Stimulated activated CD8-positive, alpha-beta memory T cell treated with anti-CD3 and anti-CD28 coated beads, Interleukin-12 subunit alpha, Interleukin-12 subunit beta, amount 100 ng/mL, for 1 hour (primary cell): ENCODE results near the gene MGMT.

Source experiments
- DNase-seq: peaks from one replicate; pipeline ENCODE4 v3.0.0-alpha.2; 2020; ENCODE audit warnings: low read depth

Gene MGMT

DNA sequence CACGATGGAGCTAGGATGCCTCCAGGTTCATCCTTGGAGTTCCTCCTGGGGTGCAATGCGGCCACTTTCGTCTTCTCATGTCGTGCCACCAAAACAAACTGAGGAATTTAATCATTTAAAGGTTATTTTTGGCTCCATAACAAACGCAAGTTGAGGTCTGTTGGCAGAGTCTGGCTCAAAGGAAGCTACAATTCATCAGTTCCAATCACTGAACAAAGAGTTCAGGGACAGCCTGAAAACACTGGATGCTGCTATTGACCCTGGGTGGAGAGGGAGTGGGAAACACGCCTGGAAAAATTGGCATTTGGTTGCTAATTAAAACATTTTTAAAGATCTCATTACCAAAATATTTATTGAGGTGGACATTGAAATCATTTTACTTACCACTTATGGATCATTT lies 11.4 kb upstream of the MGMT start:
- DNase-seq: no peak

DNA sequence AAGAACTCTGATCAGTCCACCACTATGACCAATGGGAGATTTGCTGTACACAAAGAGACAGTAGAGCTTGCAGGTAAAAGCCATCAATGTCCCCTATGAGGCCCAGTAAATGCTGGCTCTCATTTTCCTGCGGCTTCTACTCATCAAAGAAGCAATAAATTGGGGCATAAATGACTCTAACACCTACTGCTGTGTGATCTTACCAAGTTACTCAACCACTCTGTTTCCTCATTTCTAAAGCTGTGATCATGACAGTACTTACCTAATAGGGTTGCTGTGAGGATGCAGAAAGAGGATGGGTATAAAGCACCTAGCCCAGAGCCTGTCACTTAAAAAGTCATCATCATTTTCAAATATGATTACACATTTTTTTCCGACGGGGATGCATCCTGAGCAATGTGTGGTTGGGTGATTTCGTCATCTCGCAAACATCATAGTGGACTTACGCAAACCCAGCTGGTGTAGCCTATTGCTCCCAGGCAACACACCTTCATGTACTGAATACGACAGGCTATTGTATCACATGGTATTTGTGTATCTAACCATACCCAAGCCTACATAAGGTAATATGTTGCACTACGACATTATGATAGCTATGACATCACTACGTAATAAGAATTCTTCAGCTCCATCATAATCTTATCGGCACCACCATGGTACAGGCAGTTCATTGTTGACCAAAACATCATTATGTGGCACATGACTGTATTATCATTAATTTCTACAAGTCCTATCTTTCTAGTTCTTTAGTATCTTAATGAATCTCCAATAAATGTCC lies 7.1 kb upstream of the MGMT start:
- DNase-seq: no peak

DNA sequence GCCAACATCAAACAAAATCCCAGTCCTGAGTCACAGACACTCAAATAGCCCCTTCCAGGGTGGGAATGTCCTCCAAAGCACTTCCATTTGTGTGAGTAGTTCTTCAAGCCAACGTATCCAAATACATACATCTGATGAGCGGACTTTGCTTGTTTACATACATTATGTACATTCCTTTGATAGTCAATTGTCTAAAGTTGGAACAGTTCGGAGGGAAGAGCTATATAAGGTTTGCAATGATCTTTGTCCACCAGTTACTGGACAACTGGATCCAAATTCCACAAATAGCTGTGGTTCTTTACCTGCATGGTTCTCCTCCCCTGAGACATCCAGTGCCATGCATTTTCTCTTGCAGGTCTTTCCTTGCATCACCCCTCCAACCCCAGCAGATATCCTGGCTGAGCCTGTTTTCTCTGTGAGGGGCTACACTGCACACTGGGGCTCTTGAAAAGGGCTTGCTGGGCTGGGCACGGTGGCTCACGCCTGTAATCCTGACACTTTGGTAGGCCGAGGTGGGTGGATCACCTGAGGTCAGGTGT lies 4.7 kb upstream of the MGMT start:
- no peak for DNase-seq

DNA sequence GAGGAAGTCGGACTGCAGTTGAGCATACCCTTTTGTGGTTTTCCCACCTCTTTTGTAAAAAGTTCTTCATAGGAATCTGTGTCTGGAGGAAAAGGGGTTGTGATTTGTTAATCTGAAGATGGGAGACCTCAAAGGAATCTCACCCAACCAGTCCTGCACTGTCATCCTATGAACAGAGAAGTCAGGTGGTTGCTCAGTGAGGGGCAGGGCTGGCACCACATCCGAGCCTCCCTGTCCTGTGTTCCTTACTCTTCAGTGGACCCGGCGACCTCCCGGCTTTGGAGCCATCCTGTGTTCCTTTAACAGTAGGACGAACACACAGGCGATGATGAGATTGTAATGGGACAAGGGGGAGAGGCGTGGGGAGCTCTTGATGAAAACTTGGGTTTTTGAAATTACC lies 2.8 kb upstream of the MGMT start:
- no peak for DNase-seq

DNA sequence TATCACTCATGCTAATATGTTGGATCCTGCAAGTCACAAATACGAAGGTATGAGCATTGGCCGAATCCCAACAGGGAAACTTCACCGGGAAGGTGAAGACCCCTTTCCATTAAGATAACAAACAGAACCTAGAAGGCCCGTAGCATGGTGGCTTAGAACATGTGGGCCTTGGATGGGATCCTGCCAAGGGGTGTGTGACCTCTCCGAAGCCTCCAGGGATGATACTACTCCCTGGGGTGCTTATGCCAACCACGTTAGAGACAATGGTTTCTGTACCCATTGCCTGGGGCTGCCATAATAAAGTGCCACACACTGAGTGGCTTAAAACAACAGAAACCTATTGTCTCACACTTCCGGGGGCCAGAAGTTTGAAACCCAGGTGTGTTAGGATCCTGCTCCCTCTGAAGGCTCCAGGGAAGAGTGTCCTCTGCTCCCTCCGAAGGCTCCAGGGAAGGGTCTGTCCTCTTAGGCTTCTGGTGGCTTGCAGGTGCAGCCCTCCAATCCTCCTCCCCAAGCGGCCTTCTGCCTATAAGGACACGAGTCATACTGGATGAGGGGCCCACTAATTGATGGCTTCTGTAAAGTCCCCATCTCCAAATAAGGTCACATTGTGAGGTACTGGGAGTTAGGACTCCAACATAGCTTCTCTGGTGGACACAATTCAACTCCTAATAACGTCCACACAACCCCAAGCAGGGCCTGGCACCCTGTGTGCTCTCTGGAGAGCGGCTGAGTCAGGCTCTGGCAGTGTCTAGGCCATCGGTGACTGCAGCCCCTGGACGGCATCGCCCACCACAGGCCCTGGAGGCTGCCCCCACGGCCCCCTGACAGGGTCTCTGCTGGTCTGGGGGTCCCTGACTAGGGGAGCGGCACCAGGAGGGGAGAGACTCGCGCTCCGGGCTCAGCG lies 992 bp upstream of the MGMT start:
- DNase-seq: no peak

DNA sequence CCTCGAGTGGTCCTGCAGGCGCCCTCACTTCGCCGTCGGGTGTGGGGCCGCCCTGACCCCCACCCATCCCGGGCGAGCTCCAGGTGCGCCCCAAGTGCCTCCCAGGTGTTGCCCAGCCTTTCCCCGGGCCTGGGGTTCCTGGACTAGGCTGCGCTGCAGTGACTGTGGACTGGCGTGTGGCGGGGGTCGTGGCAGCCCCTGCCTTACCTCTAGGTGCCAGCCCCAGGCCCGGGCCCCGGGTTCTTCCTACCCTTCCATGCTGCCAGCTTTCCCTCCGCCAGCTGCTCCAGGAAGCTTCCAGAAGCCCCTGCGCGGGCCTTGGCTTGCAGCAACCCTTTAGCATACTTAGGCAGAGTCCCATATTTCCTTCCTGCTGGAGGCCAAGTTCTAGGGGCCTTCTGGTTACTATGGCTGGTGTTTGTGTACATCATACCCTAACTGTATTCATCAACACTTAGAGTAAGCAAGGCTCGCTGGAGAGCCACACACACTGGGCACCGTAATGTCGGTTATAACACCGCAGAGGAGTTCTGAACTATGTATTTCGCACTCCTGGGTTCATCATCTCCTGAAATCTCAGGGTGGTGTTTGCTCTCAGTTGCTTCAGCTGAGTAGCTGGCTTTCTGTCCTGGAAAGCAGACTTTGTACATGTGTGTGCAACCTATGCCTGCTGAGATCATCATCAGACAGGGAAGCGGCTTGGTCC lies 471 bp downstream of the MGMT start:
- DNase-seq: no peak

DNA sequence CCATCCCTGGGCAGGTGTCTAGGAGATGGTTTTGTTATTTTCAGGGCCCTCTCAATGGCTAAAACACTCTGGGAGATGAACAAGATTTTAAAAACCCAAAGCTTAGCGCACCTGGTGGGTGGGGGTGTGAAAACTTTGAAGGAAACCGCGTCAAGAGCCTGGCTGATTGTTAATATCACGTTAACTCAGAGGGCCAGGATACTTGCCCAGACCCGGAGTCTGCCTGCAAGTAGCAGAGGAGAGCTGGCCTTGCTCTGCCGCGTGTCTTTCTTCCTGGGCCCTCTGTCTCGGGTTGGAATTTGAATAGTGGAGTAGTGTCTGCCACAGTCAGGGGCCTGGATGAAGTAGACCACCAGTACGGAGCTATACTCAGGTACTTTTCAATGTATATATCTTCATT lies 1.1 kb downstream of the MGMT start:
- DNase-seq: no peak

DNA sequence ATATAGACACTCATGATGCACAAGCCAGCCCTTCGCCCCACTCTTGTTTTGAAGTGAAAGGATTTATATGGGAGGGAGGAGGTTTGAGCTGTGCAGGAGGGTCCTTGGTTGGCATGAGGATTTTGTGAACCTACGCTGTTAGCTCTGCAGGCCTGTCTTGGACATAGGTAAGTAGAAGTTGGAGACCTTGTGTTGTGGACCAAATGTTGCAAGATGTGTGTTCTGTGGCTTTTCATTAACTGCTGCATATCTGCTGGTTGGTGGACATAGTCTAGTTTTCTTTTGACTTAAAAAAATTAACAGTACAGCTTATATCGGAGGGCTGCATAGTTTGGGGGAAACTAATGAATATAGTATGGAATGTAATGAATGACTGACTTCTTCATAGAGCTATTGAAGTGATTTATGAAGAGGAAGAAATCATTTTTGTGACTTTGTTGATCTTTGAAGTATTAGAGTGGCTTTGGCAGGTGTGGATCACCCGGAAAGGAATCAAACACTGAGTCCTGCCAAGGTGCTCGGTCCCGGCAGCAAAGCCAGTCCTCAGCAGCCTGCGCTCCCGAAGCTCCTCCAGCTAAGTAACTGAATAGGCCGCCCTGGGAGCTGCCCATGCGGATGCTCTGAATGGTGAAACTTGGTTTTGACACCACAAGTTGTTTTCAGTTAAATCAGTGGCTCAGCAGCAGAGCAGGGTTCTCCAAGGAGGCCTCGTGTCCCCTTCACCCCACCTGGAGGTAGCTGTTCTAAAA lies 3.2 kb downstream of the MGMT start:
- DNase-seq: no peak

DNA sequence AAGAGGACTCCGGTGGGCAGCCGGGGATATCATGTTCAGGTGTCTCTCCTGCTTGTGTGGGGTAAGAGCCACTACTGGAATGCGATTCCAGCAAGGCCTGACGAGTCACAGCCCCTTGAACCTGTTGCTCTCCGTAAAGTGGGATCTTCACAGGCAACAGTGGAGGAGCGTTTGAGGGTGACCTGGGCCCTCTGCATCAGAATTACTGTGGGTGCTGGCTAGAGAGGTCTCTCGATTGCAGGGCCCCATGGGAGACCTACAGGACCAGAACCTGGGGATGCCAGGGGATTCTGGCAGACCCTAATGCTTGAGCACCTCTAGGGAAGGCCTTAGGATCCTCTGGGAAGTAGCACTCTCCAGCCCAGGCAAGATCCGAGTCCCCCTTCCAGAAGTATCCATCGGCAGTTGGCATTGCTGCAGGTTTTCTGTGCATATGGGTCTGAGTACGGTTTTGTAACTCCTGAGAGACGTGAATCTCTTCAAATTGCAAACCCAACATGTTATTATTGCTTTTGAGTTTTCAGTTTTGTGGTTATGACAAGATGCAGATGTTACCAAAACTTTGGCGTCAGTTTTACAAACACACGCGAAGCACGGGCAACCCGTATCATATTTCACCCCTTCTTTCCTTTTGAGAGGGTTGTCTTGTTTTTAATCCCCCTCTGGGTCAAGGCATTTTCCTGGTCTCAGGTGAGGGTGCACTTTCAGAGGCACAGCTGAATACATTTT lies 4.6 kb downstream of the MGMT start:
- DNase-seq: no peak

DNA sequence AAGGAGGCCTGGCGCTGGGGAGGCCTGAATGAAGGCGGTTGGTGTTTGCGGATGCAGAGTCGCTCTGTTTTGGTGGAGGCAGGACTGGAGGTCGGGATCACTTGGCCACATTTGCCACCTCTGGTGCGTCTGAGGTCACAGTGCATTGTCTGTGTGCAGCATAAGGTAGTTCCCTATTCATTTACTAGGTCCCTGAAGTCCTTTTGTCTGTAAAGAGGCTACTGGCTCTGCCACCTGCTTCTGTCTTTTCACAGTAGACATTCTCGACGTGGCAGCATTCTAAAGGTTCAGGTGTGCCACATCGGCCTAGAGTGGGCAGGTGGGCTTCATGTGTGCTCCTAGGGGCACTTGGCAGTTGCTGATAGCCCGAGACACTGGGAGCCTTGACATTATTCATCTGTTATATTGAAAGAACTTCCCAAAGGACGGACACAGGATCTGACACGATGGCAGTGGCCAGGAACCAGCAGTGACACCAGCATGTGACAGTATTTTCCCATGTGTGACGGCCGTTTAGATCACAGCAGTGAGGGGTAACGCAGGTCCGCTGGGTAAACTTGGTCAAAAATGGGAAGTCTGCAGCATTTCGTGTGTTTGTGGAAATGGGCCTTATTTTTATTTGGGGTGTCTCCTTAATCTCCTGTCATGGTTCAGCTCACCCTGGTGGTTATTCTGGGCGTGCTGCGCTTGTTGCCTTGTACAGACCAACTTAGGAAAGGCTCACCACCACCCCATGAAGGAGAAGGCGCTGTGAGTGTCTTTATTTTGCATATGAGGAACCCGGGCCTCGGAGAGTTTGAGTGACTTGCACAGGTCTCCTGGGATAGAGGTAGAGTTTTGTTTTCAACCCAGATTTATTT lies 5.9 kb downstream of the MGMT start:
- DNase-seq: no peak

DNA sequence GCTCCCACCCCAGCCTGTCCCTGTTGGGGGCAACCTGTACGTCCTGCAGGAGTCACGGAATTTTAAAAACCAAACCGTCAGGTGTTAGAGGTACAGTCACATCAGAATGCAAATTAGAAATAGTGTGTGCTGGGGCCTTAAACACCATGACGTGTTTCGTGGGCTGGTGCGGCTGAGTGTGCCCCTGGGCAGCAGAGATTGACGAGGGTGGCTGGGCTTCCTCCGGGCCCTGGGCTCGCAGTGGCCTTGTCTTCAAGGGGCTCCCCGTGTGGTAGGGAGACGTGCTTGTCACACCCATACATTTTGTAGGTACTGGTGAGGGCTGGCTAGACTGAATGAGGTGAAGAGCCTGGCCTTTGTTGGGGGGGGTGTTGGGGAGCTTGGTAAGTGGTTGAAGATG lies 7.6 kb downstream of the MGMT start:
- no peak for DNase-seq

DNA sequence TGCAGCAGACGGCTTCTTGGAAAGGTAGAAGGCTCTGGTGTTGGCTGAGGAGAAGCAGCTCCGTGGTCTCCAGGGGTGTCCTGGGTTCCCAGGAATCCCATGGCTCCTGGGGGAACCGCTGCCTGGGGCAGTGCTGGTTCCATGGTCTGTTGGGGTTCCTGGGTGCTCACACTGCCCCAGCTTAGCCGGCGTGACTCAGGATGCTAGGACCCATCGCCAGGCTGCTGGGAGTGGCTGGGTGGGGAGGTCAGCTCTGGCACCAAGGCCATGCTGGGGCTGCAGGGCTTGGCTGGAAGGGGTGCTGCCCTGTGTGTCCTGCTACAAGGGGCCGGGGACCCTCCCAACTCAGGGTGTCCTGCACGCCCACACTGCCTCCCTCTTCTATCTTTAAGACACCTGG lies 9.4 kb downstream of the MGMT start:
- DNase-seq: no peak

DNA sequence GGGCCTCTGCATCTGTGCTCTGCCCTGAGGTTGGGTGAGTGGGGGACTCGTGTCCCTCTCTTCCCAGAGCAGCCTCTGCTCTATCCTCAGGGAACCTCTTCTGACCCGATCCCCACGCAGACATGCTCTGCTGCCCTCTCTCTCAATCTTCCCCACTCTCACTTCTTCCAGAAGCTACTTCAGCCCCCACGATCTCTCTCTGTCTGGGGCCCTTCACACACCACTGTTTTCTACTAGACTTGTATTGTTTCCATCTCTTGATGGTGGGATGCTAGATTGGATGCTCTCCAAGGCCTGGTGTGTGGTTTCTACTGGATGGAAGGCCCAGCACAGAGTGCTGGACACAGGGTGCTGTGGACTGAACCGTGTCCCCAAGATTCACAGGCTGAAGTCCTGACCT lies 10.0 kb downstream of the MGMT start:
- no peak for DNase-seq

DNA sequence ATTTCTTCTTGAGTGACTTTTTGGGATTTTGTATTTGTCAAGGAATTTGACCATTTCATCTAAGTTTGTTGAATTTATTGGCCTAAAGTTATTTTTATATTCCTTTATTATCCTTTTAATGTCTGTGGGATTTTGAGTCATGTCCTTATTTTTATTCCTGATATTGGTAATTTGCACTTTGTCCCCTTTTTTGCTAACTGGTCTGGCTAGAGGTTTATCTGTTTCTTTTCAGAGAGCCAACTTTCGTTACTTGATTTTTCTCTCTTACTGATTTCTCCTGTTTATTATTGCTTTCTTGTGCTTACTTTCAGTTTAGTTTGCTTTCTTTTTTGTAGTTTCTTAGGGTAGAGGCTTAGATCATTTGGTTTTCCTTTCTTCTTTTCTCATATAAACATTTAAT lies 14.6 kb downstream of the MGMT start:
- DNase-seq: no peak

DNA sequence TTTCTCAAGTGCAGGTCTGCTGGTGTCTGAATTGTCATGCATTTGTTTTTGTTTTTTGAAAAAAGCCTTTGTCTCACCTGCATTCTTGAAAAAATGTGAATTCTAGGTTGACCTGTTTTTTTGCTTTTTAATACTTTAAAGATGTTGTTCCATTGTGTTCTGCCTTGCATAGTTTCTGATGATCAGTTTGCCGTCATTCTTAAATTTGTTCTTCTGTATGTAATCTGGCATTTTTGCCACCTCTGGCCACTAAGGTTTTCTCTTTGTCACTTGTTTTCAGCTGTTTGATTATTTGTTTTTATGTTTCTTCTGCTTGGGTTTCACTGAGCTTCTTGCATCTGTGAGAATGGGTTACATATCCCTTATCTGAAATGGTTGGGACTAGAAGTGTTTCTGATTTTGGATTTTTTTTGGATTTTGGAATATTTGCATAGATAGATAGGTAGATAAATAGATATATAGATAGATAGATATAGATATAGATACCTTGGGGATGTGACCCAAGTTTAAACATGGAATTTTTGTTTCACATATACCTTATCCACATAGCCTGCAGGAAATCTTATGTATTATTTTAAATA lies 16.5 kb downstream of the MGMT start:
- DNase-seq: no peak

DNA sequence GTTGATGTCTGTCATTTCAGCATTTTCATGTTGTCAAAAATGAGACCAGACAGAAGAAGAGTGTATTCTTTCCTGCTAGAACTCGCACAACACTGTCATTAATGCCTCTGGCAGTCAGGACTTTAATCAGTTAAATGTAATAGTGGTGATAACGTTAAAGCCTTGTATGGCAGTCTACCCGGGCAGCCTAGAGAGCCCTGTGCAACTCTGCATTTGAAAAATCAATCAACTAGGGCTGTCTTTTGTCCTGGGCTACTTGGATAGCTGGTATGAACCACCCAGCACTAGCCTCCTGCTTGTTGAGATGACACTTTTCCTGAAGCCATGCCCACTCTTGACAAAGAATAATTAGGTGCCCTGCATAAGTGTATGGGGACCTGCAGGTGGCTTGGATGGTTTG lies 19.8 kb downstream of the MGMT start:
- DNase-seq: no peak

DNA sequence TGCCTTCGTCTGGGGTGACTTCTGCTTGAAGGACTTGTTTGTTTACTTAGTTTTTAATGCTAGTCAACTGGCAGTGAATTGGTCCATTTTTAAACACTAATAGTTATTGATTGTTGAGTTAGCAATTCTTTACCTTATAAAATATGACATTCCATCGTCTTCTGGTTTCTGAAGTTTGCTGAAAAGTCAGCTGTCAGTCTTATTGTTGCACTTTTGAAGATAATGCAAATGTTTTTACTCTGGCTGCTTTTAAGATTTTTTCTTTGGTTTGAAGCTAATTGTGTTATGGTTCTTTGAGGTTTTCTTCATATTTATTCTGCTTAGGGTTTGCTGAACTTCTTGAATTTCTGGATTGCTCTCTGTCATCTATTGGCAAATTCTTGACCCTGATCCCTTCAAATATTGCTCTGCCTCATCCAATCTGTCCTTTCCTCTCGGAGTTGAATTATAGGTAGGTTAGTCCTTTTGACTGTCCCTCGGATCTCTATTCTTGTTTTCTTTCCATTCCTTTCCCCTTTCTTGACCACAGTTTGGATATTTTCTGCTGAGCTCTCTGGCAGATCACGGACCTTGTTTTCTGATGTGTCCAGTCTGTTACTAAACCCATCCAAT lies 24.2 kb downstream of the MGMT start:
- no peak for DNase-seq

DNA sequence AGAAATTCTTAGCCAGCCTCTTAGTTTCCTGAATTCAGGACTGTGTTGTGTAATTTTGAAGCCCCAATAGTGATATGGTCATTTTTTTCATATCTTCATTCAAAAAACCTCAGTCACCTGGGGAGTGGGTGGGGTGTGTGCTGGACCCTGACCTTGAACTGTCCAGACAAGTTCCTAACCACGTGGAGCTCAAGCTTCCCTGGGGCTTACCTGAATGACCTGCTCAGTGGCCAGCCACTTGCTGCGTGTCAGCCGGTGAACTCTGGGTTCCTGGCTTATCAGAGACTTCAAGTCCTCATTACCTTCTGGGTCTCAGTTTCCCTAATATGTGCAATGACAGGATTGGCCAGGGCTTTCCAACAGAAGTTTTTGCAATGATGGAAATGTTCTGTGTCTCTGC lies 27.1 kb downstream of the MGMT start:
- no peak for DNase-seq

DNA sequence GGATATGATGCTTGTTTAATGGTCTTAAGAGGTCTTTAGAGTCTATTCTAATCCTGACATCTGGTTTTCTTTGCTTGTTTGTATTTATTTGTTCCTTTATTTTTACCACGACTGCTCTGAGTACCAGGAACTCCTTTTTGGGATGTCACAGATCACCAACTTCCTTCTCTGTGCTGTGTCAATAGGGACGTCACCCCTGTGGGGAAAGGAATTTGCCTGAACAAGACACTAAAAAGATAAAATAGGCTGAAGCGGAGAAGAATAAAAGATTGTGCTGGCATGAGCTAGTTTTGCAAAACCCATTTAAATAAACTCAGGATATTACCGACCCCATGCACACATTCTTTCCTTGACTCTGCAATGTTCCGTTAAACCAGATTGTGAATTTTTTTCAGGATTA lies 27.7 kb downstream of the MGMT start:
- no peak for DNase-seq
